Heart right ventricle (tissue), 16 donors: ENCODE data around the gene RAB11FIP3. TPM values are rescaled to one million over a fixed set of nuclear protein-coding genes. Genes with fewer than 3 reads are reported as not detected.

Experiments
- ATAC-seq, 8 donors: fragments of 200-7000 bp; cut with Tn5 transposase; one replicate each; pipeline ENCODE4 v1.9.1; 2020; ENCODE audit warnings: mild to moderate bottlenecking in 8 of 8, moderate library complexity in 8 of 8, moderate number of reproducible peaks in 1 of 8
- DNase-seq, 2 donors: peaks; one replicate each; pipeline ENCODE4 v3.0.0-alpha.2; 2020
- H3K27ac ChIP-seq, 10 donors: fragments of 200-600 bp; sonication (generic) in 2 of 10; one replicate each; pipeline versions ENCODE4 v1.5.0 to v1.8.0; 2020 to 2022; ENCODE audit warnings: mild to moderate bottlenecking in 3 of 10
- H3K27me3 ChIP-seq, 7 donors: fragments of 200-600 bp; one replicate each; pipeline ENCODE4 v1.8.0; 2021 to 2022; ENCODE audit warnings: mild to moderate bottlenecking in 2 of 7
- H3K36me3 ChIP-seq, 9 donors: fragments of 200-600 bp; sonication (generic) in 1 of 9; one replicate each; pipeline versions ENCODE4 v1.5.0 to v1.8.0; 2020 to 2022; ENCODE audit warnings: mild to moderate bottlenecking in 2 of 9
- H3K4me1 ChIP-seq, 9 donors: fragments of 200-600 bp; sonication (generic) in 1 of 9; one replicate each; pipeline versions ENCODE4 v1.5.0 to v1.8.0; 2020 to 2022; ENCODE audit warnings: mild to moderate bottlenecking in 4 of 9
- H3K4me3 ChIP-seq, 10 donors: fragments of 200-600 bp; sonication (generic) in 2 of 10; one replicate each; pipeline versions ENCODE4 v1.5.0 to v1.8.0; 2020 to 2022; ENCODE audit warnings: mild to moderate bottlenecking in 7 of 10, moderate library complexity in 2 of 10
- H3K9me3 ChIP-seq, 11 donors: fragments of 200-600 bp in 10 of 11; sonication (generic) in 2 of 11; one replicate each; pipeline versions ENCODE4 v1.5.0 to v1.8.0; 2013 to 2022; ENCODE audit warnings: mild to moderate bottlenecking in 2 of 11, control low read depth in 1 of 11, moderate library complexity in 1 of 11
- CTCF ChIP-seq, 9 donors: fragments of 200-600 bp; sonication (generic) in 2 of 9; IDR thresholded peaks; one replicate each; pipeline versions ENCODE4 v1.5.0 to v1.8.0; 2021 to 2022; ENCODE audit warnings: antibody characterized with exemption in 9 of 9, mild to moderate bottlenecking in 5 of 9, moderate library complexity in 1 of 9
- WGBS, 2 donors: extraction: QIAGEN DNeasy Blood & Tissue Kit; methylation state at CpG; one replicate each; pipeline ENCODE4 v1.1.7; 2013; ENCODE audit warnings: inconsistent platforms in 1 of 2; 5-methylcytosine and 5-hydroxymethylcytosine counted together
- intact Hi-C, 10 donors: fragments of 100-400 bp; cut with DNase I; formaldehyde crosslinking; loops; one replicate each; pipeline versions ENCODE4 v1.11.1 to v1.14.2; 2022
- polyA plus RNA-seq, 2 donors: library from polyadenylated mRNA; stranded (reverse); fragments of 200-250 nt; gene quantifications; one replicate each; pipeline ENCODE4 v1.2.3, GENCODE V29; 2013
- total RNA-seq, 10 donors: library from RNA; stranded (reverse); fragmentation: NEBNext Ultra II Directional in 3 of 10; extraction: Animal tissue kit (Norgen Biotek cat#: 25700) in 3 of 10; gene quantifications; one replicate each; pipeline versions ENCODE4 v1.2.1 to v1.2.4, GENCODE V29; 2021 to 2023
- donor health status: Arrhythmogenic right ventricular cardiomyopathy.
- donor health status: ischemic (EF 13 %, LVEDD 7.1; RV severe dilation, severe dysfunction).
- donor health status: healthy with polysubstance abuse.
- donor health status: DM: no; HTN: yes; CAD: no.
- donor health status: DM: no; HTN: no; CAD: no.
- donor health status: ischemic (EF 25% LVEDD 6.9; RV normal size, moderate dysfunction).
- donor health status: ischemic (EF 25% LVEDD 5.7; RV mildly dilated, moderate dysfunction).
- donor health status: healthy.
- donor health status: DM: yes; HTN: yes; CAD: no.
- donor health status: Ischemic cardiomyopathy.
- donor health status: ischemic (EF 35%, LVEDD 5.7; RV mildly dilated, moderate dysfunction).
- donor health status: nonischemic (EF 11% LVEDD 7.7; RV severe dilation, severe dysfunction).
- donor health status: DM: yes; HTN: yes; CAD: no.
- donor health status: PGD.
- donor health status: ischemic (EF 29% LVEDD 5.4; RV normal size, mild dysfunction).
- donor health status: nonischemic (EF 23%, LVEDD 6.1; RV moderate dilation, normal function).

The RAB11FIP3 gene
- total and polyA plus RNA-seq, 12 donors = 16.6 to 40.3 (median 29.1) TPM

GRCh38 chr16:543301-544164 lies 118.1 kb downstream of the RAB11FIP3 start:
- H3K9me3 ChIP-seq = no peaks in the 10 kb centered on the region
- no peaks in the 10 kb centered on the region for H3K4me1 ChIP-seq
- no peak for DNase-seq
- H3K27me3 ChIP-seq = no peaks in the 10 kb centered on the region
- TF ChIP-seq CTCF (IDR thresholded peaks at IDR 0.05) = no peak
- peaks cover 0 to 47% (median 3%) of the 10 kb centered on the region in 9 donors for H3K36me3 ChIP-seq
- H3K27ac ChIP-seq = no peak overlapping the region
- ATAC-seq = peak in 1 of 8 donors; percentile 4
- WGBS, 2 donors = 89 to 94% methylated on average over 46 to 51 of the region's 51 CpGs
- no peak overlapping the region for H3K4me3 ChIP-seq
- intact Hi-C loops = no loop called here

DNA sequence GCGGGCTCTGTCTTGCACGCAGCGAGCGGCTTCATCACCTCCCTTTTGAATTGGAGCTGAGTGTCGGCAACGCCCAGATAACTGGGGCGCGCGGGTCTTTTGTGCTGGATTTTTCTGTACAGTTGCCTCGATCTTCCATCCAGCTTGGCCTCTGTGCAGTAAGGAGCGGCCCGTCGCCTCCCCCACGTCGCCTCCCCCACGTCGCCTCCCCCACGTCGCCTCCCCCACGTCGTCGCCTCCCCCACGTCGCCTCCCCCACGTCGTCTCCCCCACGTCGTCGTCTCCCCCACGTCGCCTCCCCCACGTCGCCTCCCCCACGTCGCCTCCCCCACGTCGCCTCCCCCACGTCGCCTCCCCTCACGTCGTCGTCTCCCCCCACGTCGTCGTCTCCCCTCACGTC lies 119.1 kb downstream of the RAB11FIP3 start:
- Histone ChIP-seq H3K27me3 (no peaks in the 10 kb centered on the region), H3K36me3 (peaks cover 0 to 57% (median 3%) of the 10 kb centered on the region in 9 donors), H3K4me1 (no peaks in the 10 kb centered on the region), H3K9me3 (no peaks in the 10 kb centered on the region), H3K27ac (no peak overlapping the region), H3K4me3 (no peak overlapping the region)
- DNase-seq (no peak), ATAC-seq (no peak)
- no peak for TF ChIP-seq CTCF (IDR thresholded peaks at IDR 0.05)
- 84 to 95% methylated on average over 42 to 46 of the region's 46 CpGs for WGBS, 2 donors
- intact Hi-C loops = no loop called here

- H3K27me3 ChIP-seq = no peaks in the 10 kb centered on the region
- ATAC-seq = peak; percentile 39 to 88 (median 65)
- H3K4me1 ChIP-seq = no peaks in the 10 kb centered on the region
- WGBS, 2 donors = 84 to 88% methylated on average over 60 of the region's 60 CpGs
- TF ChIP-seq CTCF (IDR thresholded peaks at IDR 0.05) = peak in 7 of 9 donors; percentile 42 to 59 (median 47)
- peak overlapping the region in 1 of 10 donors; percentile 28 for H3K4me3 ChIP-seq
- DNase-seq = peak; percentile 54 to 75
- H3K9me3 ChIP-seq = no peaks in the 10 kb centered on the region
- H3K27ac ChIP-seq = no peak overlapping the region
- peaks cover 0 to 64% (median 8%) of the 10 kb centered on the region in 9 donors for H3K36me3 ChIP-seq
- intact Hi-C loops = no loop called here
Measured at GRCh38 chr16:546909-547770, 121.7 kb downstream of the RAB11FIP3 start.

- Histone ChIP-seq H3K27me3 (no peaks in the 10 kb centered on the region), H3K27ac (no peak overlapping the region), H3K4me3 (no peak overlapping the region), H3K9me3 (no peaks in the 10 kb centered on the region), H3K36me3 (peaks cover 0 to 76% (median 12%) of the 10 kb centered on the region in 9 donors), H3K4me1 (no peaks in the 10 kb centered on the region)
- WGBS, 2 donors = 92 to 95% methylated on average over 21 of the region's 21 CpGs
- intact Hi-C loops = no loop called here
- TF ChIP-seq CTCF (IDR thresholded peaks at IDR 0.05) = no peak
- no peak for DNase-seq
- ATAC-seq = no peak
Measured at GRCh38 chr16:548586-548985, 123.1 kb downstream of the RAB11FIP3 start.
